ENCODE measurements around the gene KIF23. TPM values are rescaled to one million over a fixed set of nuclear protein-coding genes. Genes with fewer than 3 reads are reported as not detected.

KIF23 gene
- total and polyA plus RNA-seq, 2 experiments from 2014 or later: 52.9 to 103 TPM

DNA sequence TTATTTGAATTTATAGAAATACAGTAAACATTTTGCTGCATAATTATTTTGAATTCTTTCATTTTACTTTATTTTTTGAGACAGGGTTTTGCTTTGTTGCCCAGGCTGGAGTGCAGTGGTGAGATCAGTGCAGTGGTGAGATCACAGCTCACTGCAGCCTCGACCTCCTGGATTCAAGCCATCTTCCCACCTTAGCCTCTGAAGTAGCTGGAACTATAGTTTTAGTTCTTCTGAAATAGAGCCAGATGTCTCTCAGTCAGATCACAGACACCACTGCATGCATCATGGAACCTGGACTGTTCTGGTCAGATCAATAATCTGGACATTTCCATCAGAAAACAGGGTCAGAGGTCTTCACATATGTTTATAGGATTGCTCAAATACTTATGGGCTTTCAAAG, 46.3 kb downstream of the KIF23 start:
- Histone ChIP-seq H3K4me3 (no peak overlapping the region), H3K4me1 (ENCODE audit: insufficient read depth) (no peaks in the 10 kb centered on the region), H3K79me2 (replicated peaks; ENCODE audit: insufficient read depth) (peaks cover 6% of the 10 kb centered on the region), H2AFZ (no peak overlapping the region), H3F3A (replicated peaks; ENCODE audit: low read depth) (peaks cover 27% of the 10 kb centered on the region), H3K36me3 (ENCODE audit: insufficient read depth) (peaks cover 9% of the 10 kb centered on the region), H3K27me3 (ENCODE audit: insufficient read depth) (no peaks in the 10 kb centered on the region), H3K27ac (ENCODE audit: low read depth) (no peak overlapping the region), H3K9me2 (ENCODE audit: insufficient read depth) (no peaks in the 10 kb centered on the region), H3K4me2 (no peak overlapping the region), H4K20me1 (replicated peaks; ENCODE audit: insufficient read depth) (peaks cover 28% of the 10 kb centered on the region)
- no peak for DNase-seq (ENCODE audit: low spot score)
- Mint-ChIP-seq H3K27ac (no peak overlapping the region), H3K9me3 (no peaks in the 10 kb centered on the region; the same call in 2 of the 3 replicates), H3K36me3 (ENCODE audit: low read depth) (peaks cover 34% of the 10 kb centered on the region), H3K27me3 (ENCODE audit: insufficient read depth, low read depth, poor library complexity) (peaks cover 3% of the 10 kb centered on the region), H3K4me3 (no peak overlapping the region), H3K4me1 (peaks cover 6% of the 10 kb centered on the region; the same call in 2 of the 3 replicates)
- TF ChIP-seq NANOG (IDR thresholded peaks at IDR 0.05; ENCODE audit: borderline replicate concordance) (no peak), STAT1 (IDR thresholded peaks at IDR 0.05; ENCODE audit: unreplicated experiment) (no peak), JUNB (IDR thresholded peaks at IDR 0.05; ENCODE audit: unreplicated experiment) (no peak), ZNF331 (CRISPR knock-in tag; IDR thresholded peaks at IDR 0.05; ENCODE audit: low read depth) (no peak), ZNF114 (CRISPR knock-in tag; IDR thresholded peaks at IDR 0.05) (no peak), EZH2 (IDR thresholded peaks at IDR 0.05; ENCODE audit: low read depth, unreplicated experiment) (no peak), CREB1 (CRISPR knock-in tag; IDR thresholded peaks at IDR 0.05; ENCODE audit: low read depth) (no peak), EZH2phosphoT487 (IDR thresholded peaks at IDR 0.05; ENCODE audit: unreplicated experiment) (no peak), POLR2AphosphoS5 (IDR thresholded peaks at IDR 0.05; ENCODE audit: low read depth) (no peak)
- TF ChIP-seq, protein P1, sequence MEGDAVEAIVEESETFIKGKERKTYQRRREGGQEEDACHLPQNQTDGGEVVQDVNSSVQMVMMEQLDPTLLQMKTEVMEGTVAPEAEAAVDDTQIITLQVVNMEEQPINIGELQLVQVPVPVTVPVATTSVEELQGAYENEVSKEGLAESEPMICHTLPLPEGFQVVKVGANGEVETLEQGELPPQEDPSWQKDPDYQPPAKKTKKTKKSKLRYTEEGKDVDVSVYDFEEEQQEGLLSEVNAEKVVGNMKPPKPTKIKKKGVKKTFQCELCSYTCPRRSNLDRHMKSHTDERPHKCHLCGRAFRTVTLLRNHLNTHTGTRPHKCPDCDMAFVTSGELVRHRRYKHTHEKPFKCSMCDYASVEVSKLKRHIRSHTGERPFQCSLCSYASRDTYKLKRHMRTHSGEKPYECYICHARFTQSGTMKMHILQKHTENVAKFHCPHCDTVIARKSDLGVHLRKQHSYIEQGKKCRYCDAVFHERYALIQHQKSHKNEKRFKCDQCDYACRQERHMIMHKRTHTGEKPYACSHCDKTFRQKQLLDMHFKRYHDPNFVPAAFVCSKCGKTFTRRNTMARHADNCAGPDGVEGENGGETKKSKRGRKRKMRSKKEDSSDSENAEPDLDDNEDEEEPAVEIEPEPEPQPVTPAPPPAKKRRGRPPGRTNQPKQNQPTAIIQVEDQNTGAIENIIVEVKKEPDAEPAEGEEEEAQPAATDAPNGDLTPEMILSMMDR (conservative IDR thresholded peaks at IDR 0.05; ENCODE audit: low read depth in 2 of 2): no peak
- TF ChIP-seq, protein P2, sequence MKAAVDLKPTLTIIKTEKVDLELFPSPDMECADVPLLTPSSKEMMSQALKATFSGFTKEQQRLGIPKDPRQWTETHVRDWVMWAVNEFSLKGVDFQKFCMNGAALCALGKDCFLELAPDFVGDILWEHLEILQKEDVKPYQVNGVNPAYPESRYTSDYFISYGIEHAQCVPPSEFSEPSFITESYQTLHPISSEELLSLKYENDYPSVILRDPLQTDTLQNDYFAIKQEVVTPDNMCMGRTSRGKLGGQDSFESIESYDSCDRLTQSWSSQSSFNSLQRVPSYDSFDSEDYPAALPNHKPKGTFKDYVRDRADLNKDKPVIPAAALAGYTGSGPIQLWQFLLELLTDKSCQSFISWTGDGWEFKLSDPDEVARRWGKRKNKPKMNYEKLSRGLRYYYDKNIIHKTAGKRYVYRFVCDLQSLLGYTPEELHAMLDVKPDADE (IDR thresholded peaks at IDR 0.05): no peak
- TF ChIP-seq, protein P3, sequence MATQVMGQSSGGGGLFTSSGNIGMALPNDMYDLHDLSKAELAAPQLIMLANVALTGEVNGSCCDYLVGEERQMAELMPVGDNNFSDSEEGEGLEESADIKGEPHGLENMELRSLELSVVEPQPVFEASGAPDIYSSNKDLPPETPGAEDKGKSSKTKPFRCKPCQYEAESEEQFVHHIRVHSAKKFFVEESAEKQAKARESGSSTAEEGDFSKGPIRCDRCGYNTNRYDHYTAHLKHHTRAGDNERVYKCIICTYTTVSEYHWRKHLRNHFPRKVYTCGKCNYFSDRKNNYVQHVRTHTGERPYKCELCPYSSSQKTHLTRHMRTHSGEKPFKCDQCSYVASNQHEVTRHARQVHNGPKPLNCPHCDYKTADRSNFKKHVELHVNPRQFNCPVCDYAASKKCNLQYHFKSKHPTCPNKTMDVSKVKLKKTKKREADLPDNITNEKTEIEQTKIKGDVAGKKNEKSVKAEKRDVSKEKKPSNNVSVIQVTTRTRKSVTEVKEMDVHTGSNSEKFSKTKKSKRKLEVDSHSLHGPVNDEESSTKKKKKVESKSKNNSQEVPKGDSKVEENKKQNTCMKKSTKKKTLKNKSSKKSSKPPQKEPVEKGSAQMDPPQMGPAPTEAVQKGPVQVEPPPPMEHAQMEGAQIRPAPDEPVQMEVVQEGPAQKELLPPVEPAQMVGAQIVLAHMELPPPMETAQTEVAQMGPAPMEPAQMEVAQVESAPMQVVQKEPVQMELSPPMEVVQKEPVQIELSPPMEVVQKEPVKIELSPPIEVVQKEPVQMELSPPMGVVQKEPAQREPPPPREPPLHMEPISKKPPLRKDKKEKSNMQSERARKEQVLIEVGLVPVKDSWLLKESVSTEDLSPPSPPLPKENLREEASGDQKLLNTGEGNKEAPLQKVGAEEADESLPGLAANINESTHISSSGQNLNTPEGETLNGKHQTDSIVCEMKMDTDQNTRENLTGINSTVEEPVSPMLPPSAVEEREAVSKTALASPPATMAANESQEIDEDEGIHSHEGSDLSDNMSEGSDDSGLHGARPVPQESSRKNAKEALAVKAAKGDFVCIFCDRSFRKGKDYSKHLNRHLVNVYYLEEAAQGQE (IDR thresholded peaks at IDR 0.05; ENCODE audit: unreplicated experiment): no peak
- TF ChIP-seq, protein P4, sequence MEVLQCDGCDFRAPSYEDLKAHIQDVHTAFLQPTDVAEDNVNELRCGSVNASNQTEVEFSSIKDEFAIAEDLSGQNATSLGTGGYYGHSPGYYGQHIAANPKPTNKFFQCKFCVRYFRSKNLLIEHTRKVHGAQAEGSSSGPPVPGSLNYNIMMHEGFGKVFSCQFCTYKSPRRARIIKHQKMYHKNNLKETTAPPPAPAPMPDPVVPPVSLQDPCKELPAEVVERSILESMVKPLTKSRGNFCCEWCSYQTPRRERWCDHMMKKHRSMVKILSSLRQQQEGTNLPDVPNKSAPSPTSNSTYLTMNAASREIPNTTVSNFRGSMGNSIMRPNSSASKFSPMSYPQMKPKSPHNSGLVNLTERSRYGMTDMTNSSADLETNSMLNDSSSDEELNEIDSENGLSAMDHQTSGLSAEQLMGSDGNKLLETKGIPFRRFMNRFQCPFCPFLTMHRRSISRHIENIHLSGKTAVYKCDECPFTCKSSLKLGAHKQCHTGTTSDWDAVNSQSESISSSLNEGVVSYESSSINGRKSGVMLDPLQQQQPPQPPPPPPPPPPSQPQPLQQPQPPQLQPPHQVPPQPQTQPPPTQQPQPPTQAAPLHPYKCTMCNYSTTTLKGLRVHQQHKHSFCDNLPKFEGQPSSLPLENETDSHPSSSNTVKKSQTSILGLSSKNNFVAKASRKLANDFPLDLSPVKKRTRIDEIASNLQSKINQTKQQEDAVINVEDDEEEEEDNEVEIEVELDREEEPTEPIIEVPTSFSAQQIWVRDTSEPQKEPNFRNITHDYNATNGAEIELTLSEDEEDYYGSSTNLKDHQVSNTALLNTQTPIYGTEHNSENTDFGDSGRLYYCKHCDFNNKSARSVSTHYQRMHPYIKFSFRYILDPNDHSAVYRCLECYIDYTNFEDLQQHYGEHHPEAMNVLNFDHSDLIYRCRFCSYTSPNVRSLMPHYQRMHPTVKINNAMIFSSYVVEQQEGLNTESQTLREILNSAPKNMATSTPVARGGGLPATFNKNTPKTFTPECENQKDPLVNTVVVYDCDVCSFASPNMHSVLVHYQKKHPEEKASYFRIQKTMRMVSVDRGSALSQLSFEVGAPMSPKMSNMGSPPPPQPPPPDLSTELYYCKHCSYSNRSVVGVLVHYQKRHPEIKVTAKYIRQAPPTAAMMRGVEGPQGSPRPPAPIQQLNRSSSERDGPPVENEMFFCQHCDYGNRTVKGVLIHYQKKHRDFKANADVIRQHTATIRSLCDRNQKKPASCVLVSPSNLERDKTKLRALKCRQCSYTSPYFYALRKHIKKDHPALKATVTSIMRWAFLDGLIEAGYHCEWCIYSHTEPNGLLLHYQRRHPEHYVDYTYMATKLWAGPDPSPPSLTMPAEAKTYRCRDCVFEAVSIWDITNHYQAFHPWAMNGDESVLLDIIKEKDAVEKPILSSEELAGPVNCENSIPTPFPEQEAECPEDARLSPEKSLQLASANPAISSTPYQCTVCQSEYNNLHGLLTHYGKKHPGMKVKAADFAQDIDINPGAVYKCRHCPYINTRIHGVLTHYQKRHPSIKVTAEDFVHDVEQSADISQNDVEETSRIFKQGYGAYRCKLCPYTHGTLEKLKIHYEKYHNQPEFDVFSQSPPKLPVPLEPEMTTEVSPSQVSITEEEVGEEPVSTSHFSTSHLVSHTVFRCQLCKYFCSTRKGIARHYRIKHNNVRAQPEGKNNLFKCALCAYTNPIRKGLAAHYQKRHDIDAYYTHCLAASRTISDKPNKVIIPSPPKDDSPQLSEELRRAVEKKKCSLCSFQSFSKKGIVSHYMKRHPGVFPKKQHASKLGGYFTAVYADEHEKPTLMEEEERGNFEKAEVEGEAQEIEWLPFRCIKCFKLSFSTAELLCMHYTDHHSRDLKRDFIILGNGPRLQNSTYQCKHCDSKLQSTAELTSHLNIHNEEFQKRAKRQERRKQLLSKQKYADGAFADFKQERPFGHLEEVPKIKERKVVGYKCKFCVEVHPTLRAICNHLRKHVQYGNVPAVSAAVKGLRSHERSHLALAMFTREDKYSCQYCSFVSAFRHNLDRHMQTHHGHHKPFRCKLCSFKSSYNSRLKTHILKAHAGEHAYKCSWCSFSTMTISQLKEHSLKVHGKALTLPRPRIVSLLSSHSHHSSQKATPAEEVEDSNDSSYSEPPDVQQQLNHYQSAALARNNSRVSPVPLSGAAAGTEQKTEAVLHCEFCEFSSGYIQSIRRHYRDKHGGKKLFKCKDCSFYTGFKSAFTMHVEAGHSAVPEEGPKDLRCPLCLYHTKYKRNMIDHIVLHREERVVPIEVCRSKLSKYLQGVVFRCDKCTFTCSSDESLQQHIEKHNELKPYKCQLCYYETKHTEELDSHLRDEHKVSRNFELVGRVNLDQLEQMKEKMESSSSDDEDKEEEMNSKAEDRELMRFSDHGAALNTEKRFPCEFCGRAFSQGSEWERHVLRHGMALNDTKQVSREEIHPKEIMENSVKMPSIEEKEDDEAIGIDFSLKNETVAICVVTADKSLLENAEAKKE (CRISPR knock-in tag; IDR thresholded peaks at IDR 0.05): no peak
- no peak for ATAC-seq

All from GM23338 (cell line).